Bone marrow (tissue), 2 donors: ENCODE data around the gene PKP2.

Experiments used
- DNase-seq, 2 donors: peaks; one replicate each; lab custom pipeline; 2025; lab: John Stamatoyannopoulos, UW

PKP2 gene

DNA sequence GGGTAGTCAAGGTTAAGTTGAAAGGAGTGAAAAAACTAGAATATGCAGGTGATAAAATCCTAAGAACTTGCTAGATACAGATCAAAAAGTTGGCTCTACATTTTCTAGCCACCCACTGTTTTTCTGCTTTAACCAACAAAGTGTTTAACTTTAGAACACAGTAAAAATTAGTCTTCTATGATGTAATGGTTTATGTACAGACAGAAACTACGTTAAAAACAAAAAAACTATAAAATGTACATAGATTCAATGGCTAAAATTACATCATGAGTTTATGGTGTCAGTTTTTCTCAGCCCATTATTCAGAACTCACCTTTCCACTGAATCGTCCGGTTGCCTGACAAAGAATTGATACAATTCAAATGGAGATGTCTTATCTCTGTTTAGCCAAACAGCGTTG lies 143.0 kb downstream of the PKP2 start:
- DNase-seq, result no peak

DNA sequence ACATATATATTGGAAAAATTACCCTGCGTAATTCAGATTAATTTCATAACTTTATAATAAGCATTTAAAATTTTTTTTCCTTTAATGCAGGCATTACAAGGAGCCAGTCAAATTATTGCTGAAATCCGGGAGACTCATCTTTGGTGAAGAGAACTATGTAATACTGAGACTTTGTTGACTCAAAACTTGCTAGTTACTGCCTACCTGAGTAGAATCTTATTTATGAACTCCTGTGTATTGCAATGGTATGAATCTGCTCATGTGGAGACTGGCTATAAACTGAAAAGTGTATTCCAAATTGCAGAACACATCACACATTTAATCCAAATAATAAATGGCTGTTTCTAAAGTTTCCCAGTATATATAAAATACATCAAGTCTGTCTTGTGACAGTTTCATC lies 153.3 kb downstream of the PKP2 start:
- no peak for DNase-seq

DNA sequence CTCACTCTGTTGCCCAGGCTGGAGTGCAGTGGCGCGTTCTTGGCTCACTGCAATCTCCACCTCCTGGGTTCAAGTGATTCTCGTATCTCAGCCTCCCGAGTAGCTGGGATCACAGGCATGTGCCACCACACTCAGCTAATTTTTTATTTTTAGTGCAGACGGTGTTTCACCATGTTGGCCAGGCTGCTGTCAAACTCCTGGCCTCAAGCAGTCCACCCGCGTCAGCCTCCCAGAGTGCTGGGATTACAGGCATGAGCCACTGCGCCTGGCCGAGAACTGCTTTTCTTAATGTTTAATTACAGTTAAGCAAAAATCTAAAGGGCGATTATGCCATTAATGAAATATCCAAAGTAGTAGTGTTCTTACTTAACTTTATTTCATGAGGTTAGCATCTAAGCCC lies 154.4 kb downstream of the PKP2 start:
- no peak for DNase-seq
